Muscle of leg (tissue), 11 donors: ENCODE results near the gene ARFGEF2. TPM values are rescaled to one million over a fixed set of nuclear protein-coding genes. Genes with fewer than 3 reads are reported as not detected.

Source experiments
- DNase-seq: peaks from one replicate; pipeline ENCODE4 v3.0.0; 2013
- H3K27ac ChIP-seq: one replicate; pipeline ENCODE4 v1.5.1; 2013; ENCODE audit warnings: mild to moderate bottlenecking, low read length, control low read depth
- H3K27me3 ChIP-seq: one replicate; pipeline ENCODE4 v1.6.1; 2013; ENCODE audit warnings: low read length; ENCODE audit not compliant: control insufficient read depth, insufficient read depth
- H3K36me3 ChIP-seq: one replicate; pipeline ENCODE4 v1.6.1; 2013; ENCODE audit warnings: low read length; ENCODE audit not compliant: control insufficient read depth, insufficient read depth
- H3K4me1 ChIP-seq: one replicate; pipeline ENCODE4 v1.6.1; 2013; ENCODE audit warnings: low read length; ENCODE audit not compliant: control insufficient read depth, insufficient read depth
- H3K4me3 ChIP-seq: one replicate; pipeline ENCODE4 v1.5.1; 2013; ENCODE audit warnings: low read length, control low read depth
- H3K9me3 ChIP-seq: replicated peaks from 2 replicates; pipeline ENCODE4 v1.6.1; 2013; ENCODE audit warnings: low read depth, low read length; ENCODE audit not compliant: control insufficient read depth
- WGBS: methylation state at CpG from one replicate; pipeline ENCODE4 v1.1.5; 2013; ENCODE audit warnings: missing lambda C conversion rate; ENCODE audit not compliant: insufficient coverage; 5-methylcytosine and 5-hydroxymethylcytosine counted together
- polyA plus RNA-seq, 8 donors: library from polyadenylated mRNA; unstranded; fragments of 120-200 nt; gene quantifications; one replicate each; pipeline versions ENCODE4 v1.2.1 to v1.2.3, GENCODE V29; 2013; ENCODE audit warnings: inconsistent platforms in 1 of 8, low replicate concordance in 1 of 8; ENCODE audit not compliant: insufficient read length in 8 of 8, insufficient read depth in 1 of 8
- total RNA-seq: library from RNA; stranded (reverse); fragments of 120-200 nt; gene quantifications from one replicate; pipeline ENCODE4 v1.2.4, GENCODE V29; 2013

Gene ARFGEF2
- total and polyA plus RNA-seq, 9 donors = 10.2 to 16.8 (median 12.8) TPM

DNA sequence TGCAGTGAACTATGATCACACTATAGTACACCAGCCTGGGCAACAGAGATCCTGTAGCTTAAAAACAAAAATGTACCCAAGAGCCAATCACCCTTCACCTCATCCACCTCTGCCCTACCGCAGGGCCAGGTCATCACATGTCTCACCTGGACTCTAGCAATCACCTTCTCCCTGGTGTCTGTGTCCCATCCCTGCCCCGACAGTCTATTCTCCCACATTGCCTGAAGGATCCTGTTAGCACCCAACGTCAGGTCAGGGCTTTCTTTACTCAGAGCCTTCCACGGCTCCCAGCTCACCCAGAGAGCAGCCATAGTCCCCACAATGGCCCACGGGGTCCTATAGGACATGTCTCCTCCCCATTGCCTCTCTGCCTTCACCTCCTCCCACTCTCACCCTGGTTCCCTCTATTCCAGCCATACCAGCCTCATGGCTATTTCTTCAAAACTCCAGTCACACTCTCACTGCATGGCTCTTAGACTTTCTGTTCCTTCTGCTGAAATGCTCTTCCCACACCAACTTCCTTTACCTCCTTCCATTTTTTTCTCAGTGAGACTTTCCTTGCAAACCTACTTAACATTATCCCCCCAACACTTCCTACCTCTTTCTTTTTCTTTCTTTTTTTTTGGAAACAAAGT, 22.5 kb upstream of the ARFGEF2 start:
- H3K27me3 ChIP-seq = no peaks in the 10 kb centered on the region
- no peaks in the 10 kb centered on the region for H3K36me3 ChIP-seq
- H3K4me3 ChIP-seq = no peak overlapping the region
- DNase-seq = no peak
- H3K4me1 ChIP-seq = peaks cover 5% of the 10 kb centered on the region
- H3K9me3 ChIP-seq = no peaks in the 10 kb centered on the region
- H3K27ac ChIP-seq = no peak overlapping the region
- 89% methylated on average over 5 of the region's 5 CpGs for WGBS

DNA sequence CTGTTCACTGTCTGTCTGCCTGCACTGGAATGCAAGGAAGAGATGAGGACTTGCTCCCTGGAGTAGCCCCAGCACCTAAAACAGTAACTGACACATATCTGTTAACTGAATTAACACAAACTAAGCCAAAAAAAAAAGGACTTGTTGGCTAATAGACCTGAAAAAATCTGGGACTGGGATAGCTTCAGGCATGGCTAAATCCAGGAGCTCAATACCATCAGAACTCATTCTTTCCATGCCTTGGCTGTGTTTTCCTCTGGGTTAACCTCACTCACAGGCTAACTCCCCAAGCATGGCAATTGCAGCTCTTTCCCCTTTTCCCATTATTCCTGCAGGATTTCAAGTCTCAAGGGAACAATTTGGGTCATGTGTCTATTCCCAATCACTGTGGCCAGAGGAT, 21.6 kb upstream of the ARFGEF2 start:
- DNase-seq = no peak
- Histone ChIP-seq H3K9me3 (no peaks in the 10 kb centered on the region), H3K27me3 (peaks cover 2% of the 10 kb centered on the region), H3K4me1 (peaks cover 11% of the 10 kb centered on the region), H3K27ac (no peak overlapping the region), H3K4me3 (no peak overlapping the region), H3K36me3 (no peaks in the 10 kb centered on the region)

DNA sequence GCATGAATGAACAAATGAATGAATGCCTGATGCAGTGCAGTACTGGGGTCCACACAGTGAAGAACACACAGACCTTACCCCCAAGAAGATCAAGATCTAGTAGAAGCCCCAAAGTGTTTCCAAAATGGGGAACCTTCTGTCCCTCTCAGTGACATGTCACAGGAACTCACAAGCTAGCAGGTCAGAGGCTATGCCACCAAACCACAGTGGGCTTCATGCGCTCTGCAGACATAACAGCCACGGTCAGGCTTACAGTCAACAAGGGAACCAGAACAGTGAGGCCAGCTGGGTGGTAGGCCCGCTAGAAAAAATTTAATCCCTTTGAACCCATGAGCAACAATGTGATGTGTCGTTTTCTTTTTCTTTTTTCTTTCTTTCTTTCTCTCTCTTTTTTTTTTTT, 20.2 kb upstream of the ARFGEF2 start:
- Histone ChIP-seq H3K27ac (no peak overlapping the region), H3K27me3 (peaks cover 2% of the 10 kb centered on the region), H3K4me3 (no peak overlapping the region), H3K9me3 (no peaks in the 10 kb centered on the region), H3K4me1 (peaks cover 12% of the 10 kb centered on the region), H3K36me3 (no peaks in the 10 kb centered on the region)
- 89% methylated on average over 2 of the region's 4 CpGs for WGBS
- DNase-seq = no peak

DNA sequence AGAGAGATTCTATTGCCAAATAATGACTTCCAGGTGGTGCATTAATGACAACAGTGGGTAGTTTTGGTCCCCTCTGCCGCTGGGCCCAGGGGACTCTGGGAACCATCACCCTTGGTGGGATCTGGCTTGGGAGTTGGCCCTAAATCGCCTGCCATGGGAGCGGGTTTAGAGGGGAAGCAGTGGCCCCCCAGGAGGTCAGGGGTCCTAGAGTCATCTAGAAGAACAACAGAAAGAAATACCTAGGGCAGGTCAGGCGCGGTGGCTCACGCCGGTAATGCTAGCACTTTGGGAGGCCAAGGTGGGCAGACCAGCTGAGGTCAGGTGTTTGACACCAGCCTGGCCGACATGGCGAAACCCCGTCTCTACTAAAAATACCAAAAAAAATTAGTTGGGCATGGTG, 17.8 kb upstream of the ARFGEF2 start:
- no peaks in the 10 kb centered on the region for H3K9me3 ChIP-seq
- WGBS = 79% methylated on average over 6 of the region's 10 CpGs
- H3K27me3 ChIP-seq = peaks cover 2% of the 10 kb centered on the region
- no peak overlapping the region for H3K4me3 ChIP-seq
- no peak for DNase-seq
- H3K27ac ChIP-seq = no peak overlapping the region
- H3K4me1 ChIP-seq = peaks cover 7% of the 10 kb centered on the region
- no peaks in the 10 kb centered on the region for H3K36me3 ChIP-seq

DNA sequence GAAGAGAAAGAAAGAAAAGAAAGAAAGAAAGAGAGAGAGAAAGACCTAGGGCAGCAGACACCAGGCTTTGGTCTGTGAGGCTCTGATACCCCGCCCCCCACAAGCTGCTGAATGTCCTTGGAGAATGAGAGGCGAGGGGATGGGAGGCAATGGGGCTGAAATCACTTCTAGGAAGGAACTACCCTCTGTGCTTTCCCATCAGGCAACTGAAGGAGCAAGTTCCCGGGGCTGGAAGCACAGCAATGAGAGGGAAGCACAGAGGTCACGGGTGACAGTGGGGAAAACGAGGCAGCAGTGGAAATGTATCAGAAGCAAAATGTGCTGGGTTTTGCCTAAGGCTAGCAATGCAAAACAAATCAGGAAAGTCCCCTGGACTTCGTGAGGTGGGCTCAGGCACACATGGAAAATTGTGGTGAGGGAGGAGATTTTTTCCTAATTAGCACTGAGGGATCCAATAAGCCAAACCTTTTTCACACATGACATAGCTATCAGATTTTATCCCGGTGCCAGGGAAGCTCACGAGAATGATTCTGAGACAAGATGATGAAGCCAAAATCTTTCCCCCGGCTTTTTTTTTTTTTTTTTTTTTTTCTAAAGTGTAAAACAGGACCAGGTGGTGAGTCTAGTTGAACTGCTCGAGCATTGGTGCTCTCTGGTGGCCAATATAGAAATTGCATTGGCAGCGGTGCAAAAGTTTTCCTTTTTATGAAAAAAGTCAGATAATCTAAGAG, 16.8 kb upstream of the ARFGEF2 start:
- Histone ChIP-seq H3K27ac (peak overlapping the region; percentile 53), H3K27me3 (peaks cover 2% of the 10 kb centered on the region), H3K36me3 (no peaks in the 10 kb centered on the region), H3K9me3 (no peaks in the 10 kb centered on the region), H3K4me1 (peaks cover 7% of the 10 kb centered on the region), H3K4me3 (no peak overlapping the region)
- 5% methylated on average over 7 of the region's 11 CpGs for WGBS
- DNase-seq = peak; percentile 88

DNA sequence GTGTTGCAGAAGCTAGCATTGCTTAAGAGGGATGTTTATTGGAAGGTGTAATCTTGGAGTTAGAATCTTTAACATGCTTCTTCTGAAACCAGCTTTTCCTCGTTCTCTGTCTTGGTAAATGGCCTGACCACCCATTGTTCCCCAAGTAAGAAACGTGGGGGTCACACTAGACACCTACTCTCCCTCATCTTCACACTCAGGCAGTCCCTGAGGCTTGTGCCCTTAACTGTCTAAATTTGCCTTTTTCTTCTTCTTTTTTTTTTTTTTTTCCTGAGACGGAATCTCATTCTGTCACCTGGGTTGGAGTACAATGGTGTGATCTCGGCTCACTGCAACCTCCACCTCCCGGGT, 16.2 kb upstream of the ARFGEF2 start:
- Histone ChIP-seq H3K4me1 (peaks cover 7% of the 10 kb centered on the region), H3K36me3 (no peaks in the 10 kb centered on the region), H3K9me3 (no peaks in the 10 kb centered on the region), H3K4me3 (no peak overlapping the region), H3K27ac (no peak overlapping the region), H3K27me3 (peaks cover 2% of the 10 kb centered on the region)
- no peak for DNase-seq
- WGBS = 21% methylated on average over 2 of the region's 5 CpGs

DNA sequence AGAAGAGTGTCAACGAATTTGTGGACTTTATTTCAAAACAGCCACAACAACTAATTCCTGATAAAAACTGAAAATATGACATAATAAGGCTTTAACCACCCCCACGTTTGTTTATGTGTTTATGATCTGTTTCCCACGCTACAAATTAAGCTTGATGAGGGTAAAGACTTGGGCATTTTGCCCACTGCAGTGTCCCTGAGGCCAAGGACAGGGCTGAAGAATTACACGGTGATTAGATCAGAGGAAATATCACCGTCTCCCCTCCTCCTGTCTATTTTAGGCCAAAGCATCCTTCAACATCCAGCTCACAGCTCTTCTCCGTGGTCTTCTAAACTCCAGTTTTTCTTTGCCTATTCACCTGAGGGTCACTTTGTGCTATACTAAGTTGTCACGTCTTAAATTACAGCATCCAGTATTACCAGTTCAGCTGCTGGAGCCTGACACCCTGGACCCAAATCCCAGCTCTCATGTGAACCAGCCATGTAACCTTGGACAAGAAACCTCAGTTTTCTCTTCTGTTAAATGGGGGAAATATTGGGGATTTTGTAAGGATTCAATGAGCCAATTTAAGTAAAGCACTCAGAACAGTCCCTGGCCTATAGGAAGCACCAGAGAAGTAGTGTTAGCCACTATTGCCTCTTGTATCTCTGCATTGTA, 15.2 kb upstream of the ARFGEF2 start:
- H3K4me1 ChIP-seq = peaks cover 7% of the 10 kb centered on the region
- peaks cover 2% of the 10 kb centered on the region for H3K27me3 ChIP-seq
- no peak overlapping the region for H3K27ac ChIP-seq
- no peak overlapping the region for H3K4me3 ChIP-seq
- DNase-seq = no peak
- no peaks in the 10 kb centered on the region for H3K9me3 ChIP-seq
- 33% methylated on average over 1 of the region's 7 CpGs for WGBS
- H3K36me3 ChIP-seq = no peaks in the 10 kb centered on the region

DNA sequence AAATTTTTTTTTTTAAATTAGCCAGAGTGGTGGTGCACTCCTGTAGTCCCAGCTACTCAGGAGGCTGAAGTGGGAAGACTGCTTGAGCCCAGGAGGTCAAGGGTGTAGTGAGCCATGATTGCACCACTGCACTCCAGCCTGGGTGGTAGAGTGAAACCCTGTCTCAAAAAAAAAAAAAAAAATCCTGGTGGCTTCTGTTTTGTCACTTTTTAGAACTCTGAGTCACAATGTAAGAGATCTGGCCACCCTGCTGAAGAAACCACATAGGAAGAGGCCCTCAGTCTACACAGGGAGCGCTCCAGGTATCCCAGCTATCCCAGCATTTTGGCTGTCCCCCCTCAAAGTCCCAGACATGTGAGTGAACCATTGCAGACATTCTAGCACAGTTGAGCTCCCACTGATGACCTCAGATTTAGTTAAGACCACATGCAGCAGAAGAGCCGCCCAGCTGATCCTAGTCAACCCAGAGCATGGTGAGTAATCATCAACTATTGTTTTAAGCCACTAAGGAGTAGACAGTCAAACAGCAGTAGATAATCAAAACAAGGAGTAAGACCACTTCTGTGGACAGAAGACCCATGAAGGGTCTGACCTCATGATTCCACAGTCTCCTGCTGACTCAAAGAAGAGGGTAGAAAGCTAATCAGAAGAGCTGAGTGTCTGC, 12.7 kb upstream of the ARFGEF2 start:
- no peaks in the 10 kb centered on the region for H3K36me3 ChIP-seq
- no peak overlapping the region for H3K27ac ChIP-seq
- H3K4me3 ChIP-seq = no peak overlapping the region
- H3K9me3 ChIP-seq = no peaks in the 10 kb centered on the region
- 100% methylated on average over 1 of the region's 2 CpGs for WGBS
- no peak for DNase-seq
- H3K4me1 ChIP-seq = peaks cover 7% of the 10 kb centered on the region
- H3K27me3 ChIP-seq = peaks cover 2% of the 10 kb centered on the region

DNA sequence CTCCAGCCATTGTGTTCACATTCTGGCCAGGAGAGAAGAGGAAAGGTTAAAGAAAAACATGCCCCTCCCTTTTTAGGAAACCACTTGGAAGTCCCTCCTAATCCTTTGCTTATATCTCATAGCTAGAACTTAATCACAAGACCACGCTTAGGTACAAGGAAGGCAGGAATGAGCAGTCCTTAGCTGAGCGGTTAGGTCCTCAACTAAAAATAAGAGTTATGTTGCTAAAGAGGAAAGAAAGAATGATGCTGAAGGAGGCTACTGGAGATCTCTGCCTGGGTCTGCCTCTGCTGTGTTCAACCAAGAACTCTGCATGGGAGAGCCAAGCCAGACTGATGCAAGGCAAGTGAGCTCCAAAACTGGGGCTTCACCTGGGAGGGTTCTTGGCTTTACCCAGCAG, 11.6 kb upstream of the ARFGEF2 start:
- Histone ChIP-seq H3K9me3 (no peaks in the 10 kb centered on the region), H3K27ac (no peak overlapping the region), H3K4me3 (no peak overlapping the region), H3K4me1 (peaks cover under 1% of the 10 kb centered on the region), H3K27me3 (no peaks in the 10 kb centered on the region), H3K36me3 (no peaks in the 10 kb centered on the region)
- WGBS = 100% methylated on average over 1 of the region's 2 CpGs
- DNase-seq = no peak

DNA sequence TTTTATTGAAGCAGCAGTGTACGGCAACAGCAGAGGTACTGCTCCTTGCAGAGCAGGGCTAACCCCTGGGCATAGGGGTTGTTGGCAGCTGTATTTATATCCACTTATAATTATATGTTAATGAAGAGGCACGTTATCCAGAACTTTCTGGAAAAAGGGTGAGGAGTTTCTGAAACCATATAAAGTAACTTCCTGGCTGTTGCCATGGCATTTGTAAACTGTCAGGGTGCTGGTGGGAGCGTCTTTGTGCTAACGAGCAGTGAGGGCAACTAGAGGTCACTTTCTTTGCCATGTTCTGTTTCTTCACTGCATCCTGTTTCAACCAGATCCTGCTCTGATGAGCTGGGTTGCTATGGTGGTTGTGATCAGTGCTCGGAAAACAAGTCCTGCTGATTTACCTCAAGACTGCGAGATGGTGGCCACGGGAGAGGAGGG, 11.1 kb upstream of the ARFGEF2 start:
- WGBS = 80% methylated on average over 2 of the region's 7 CpGs
- Histone ChIP-seq H3K4me3 (no peak overlapping the region), H3K9me3 (no peaks in the 10 kb centered on the region), H3K4me1 (no peaks in the 10 kb centered on the region), H3K36me3 (no peaks in the 10 kb centered on the region), H3K27ac (no peak overlapping the region), H3K27me3 (no peaks in the 10 kb centered on the region)
- peak; percentile 48 for DNase-seq
